GM18526 (cell line): Measurements from ENCODE around the gene PDE4D.

Source experiments
- POLR2A ChIP-seq: IDR thresholded peaks from 3 replicates; pipeline ENCODE4 v1.6.1; 2011; ENCODE audit not compliant: insufficient read length; ENCODE audit errors: extremely low read depth

The PDE4D gene

GRCh38 chr5:59682542-59682941, 211.0 kb downstream of the PDE4D start:
- TF ChIP-seq POLR2A, result no peak

DNA sequence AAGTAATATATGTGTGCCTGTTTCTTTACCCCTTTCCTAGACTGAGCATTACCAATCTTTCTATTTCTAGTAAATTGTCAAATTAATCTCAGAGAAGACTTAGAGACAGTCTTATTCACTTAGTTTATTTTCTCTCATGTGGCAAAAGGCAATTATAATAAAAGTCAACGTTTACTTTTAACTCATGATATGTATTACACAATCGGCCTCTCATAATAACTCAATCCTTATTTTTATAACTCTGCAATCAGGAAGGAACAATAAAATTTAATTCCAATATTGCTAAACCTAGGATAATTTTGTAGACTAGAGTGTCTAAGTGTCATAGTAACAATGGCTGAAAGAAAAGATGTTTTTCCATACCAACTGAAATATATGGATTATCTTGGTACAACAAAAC, 214.6 kb downstream of the PDE4D start:
- no peak for TF ChIP-seq POLR2A

DNA sequence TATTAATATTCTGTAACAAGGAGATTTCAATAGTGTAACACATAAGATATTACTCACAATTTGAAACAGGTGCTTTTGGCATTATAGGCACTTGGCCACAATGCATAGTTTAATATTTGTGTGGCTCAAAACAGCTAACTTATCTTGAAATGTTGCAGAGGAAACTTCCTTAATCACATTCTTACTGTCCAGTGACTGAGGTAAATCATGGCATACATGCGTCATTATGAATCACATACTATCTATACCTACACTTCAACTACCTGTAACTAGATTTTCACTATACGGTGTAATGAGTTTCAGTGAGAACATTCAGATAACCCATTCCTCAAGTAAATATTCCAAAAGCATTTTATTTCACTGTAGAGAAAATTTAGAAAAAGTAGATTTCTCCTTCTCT, 218.8 kb downstream of the PDE4D start:
- TF ChIP-seq POLR2A, result no peak

DNA sequence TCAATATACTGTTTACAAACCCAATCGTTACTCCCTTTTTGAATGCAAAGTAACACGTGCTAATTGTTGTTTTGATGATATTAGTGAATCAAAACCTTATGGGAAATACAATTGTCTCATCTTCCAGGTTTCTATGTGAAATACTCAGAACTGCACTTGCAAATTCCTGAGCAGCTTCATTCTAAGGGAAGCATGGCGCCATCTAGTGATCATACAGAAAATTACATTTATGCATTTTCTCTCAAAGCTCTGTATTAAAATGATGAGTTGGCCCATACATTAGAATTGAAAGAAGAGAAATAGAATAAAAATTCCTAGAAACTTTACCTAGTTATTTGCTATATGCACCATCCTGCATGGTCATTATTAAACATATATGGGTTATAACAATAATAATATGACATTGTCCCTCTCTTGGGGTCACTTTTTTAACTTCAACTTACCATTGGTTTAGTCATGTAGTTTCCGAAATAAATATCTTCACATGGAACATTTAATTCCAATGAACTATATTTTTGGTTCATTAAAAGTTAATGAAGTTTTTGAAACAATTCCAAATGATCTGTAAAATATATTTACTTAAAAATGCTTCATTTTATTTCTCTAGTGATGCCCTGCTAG, 220.0 kb downstream of the PDE4D start:
- TF ChIP-seq POLR2A, result no peak

DNA sequence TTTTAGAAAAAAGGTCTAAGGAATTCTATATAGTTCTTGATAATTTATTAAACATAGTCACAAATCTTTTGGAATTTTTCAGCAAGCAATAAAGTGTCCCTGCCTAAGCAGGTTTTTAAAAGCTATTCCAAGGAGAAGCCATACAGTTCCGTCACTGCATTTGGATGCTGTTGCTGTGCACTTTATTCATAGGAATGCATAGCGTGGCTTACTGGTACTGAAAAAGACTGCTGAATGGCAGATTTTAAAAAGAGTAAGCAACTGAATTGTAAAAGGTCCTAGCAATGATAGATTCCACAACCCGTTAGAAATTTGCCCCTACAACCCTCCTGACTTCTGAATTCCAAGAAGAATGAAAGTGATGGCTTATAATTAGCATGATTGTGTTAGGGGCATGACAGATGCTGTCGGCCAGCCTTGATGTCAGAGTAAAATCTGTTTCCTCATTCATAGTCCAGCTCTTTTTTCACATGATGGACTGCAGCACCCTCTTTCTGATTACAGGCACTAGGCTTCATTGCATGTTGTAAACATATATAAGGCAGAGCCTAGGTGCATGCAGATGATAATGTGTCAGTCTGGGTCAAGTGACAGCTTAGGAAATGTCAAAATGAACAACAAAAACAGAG, 227.0 kb downstream of the PDE4D start:
- TF ChIP-seq POLR2A, result no peak

DNA sequence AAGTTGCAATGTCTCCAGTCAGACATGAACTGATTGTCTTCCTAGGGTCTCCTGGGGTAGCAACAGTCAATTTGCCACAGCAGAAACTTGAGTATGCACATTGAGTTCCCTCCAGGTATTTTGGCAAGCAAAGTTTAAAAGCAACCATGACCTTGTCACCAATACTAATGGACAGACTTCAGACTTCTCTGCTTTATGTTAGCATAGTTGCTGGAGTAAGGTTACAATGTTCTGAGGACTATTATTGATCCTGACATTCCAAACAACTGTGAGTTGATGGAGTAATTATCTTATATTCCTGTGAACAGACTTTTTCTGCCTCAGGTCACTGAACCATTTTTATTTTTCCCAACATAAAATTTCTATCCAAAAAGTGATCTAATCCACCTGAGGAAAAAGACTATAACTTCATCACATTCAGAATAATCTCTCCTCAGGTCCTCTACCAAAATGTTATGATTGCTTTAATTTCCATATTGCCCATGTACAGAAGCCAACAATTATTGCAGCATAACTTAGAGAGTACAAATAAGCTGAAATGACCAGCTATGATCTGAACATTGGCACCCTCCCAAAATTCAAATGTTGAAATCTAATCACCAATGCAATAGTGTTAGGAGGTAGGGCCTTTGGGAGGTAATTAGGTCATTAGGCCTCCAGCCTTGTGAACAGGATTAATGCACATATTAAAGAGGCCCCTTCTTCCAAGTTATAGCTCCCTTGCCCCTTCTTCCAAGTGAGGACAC, 228.3 kb downstream of the PDE4D start:
- no peak for TF ChIP-seq POLR2A

GRCh38 chr5:59661954-59662615, 231.4 kb downstream of the PDE4D start:
- no peak for TF ChIP-seq POLR2A

- no peak for TF ChIP-seq POLR2A
These were observed 232.2 kb downstream of the PDE4D start for GRCh38 chr5:59661311-59661710.

- TF ChIP-seq POLR2A, result no peak
These were observed 232.8 kb downstream of the PDE4D start for GRCh38 chr5:59660737-59661136.

DNA sequence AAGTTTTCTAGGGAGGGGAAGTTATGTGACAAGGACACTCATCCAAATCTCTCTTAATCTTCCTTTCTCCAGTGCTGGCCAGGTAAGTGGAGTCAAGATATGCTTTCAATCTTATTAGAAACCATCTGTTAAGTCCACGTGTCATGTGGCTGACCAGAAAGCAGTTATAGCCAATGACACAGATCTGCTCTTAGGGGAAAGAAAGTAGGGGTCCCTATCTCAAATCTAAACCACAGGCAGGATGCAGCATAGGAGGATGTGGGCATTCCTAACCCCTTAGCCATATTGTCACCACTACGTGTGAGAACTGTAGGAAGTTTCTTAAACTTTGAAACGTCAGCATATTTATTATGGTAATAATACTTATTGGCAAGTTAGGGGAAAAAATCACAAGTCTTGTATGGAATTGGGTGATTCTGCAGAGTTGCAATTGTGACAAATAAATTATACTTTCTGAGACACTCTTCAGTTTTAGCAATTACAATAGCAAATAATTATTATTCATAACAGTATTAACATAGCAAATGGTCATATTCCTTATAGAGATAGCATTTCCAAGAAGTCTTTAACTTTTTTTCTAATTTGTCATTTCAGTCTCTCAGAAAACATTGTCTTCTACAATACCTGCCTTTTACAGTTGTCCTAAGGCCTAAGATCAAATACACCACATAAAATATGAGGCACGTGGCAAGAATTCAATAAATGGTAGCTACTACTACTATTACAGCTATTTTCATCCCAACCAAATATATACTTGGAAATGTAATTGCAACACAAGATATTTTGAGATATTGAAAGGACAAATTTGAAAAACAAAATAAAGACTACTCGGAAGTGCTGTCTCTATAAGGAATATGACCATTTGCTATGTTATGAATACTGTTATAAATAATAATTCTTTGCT, 236.9 kb downstream of the PDE4D start:
- TF ChIP-seq POLR2A, result no peak

DNA sequence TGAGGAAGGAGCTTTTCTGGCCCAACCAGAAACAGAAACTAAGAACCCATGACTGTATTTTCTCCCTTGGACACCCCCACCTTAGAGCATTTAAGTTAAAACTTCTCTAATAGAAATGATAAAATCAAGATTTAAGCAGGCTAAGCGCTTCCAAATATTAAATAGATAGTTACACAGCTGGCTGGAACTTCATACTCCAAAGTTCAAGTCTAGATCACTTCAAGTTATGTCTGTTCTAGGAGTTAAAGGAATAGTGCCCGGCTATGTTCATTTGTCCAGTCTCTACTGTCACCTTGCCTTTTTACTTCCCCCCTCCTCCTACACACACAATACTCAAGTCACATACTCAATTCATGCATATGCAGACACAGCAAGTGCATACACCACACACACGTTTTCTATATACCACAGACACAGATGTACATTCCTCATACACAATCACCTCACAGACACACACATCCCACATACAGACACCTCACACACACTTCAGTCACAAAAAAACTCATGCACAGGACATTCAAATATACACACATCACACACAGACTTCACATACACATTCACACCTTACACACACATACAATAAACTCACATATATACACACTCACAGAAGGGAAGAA, 237.7 kb downstream of the PDE4D start:
- no peak for TF ChIP-seq POLR2A

- no peak for TF ChIP-seq POLR2A
These were observed 238.8 kb downstream of the PDE4D start for GRCh38 chr5:59654691-59655090.

- TF ChIP-seq POLR2A, result no peak
These were observed 241.1 kb downstream of the PDE4D start for GRCh38 chr5:59652449-59652848.
